Parathyroid adenoma (tissue), 2 donors: ENCODE measurements around the gene DBN1.

ENCODE experiments used
- H2AFZ ChIP-seq: fragments of 300-600 bp; sonication (generic); one replicate; pipeline ENCODE4 v1.7.0; 2017; ENCODE audit warnings: antibody characterized with exemption, mild to moderate bottlenecking
- H3K27ac ChIP-seq: fragments of 300-600 bp; sonication (generic); one replicate; pipeline ENCODE4 v1.7.0; 2017
- H3K27me3 ChIP-seq: fragments of 300-600 bp; sonication (generic); one replicate; pipeline ENCODE4 v1.7.0; 2017; ENCODE audit warnings: low read length; ENCODE audit not compliant: control insufficient read depth, insufficient read depth
- H3K36me3 ChIP-seq: fragments of 300-600 bp; sonication (generic); one replicate; pipeline ENCODE4 v1.7.0; 2017; ENCODE audit warnings: low read length; ENCODE audit not compliant: control insufficient read depth, insufficient read depth
- H3K4me1 ChIP-seq: fragments of 300-600 bp; sonication (generic); one replicate; pipeline ENCODE4 v1.7.0; 2017; ENCODE audit warnings: control low read depth
- H3K4me2 ChIP-seq: fragments of 300-600 bp; sonication (generic); one replicate; pipeline ENCODE4 v1.7.0; 2017; ENCODE audit warnings: low read length
- H3K4me3 ChIP-seq: fragments of 300-600 bp; sonication (generic); one replicate; pipeline ENCODE4 v1.7.0; 2017; ENCODE audit warnings: low read depth, low read length
- H3K79me2 ChIP-seq: fragments of 300-600 bp; sonication (generic); one replicate; pipeline ENCODE4 v1.7.0; 2017; ENCODE audit warnings: control low read depth
- H3K9ac ChIP-seq: fragments of 300-600 bp; sonication (generic); one replicate; pipeline ENCODE4 v1.7.0; 2017; ENCODE audit warnings: mild to moderate bottlenecking
- H3K9me3 ChIP-seq: fragments of 300-600 bp; sonication (generic); one replicate; pipeline ENCODE4 v1.7.0; 2017; ENCODE audit warnings: low read length; ENCODE audit not compliant: control insufficient read depth
- TF ChIP-seq, protein P1 (sequence below): fragments of 300-600 bp; sonication (generic); IDR thresholded peaks from one replicate; pipeline ENCODE4 v1.7.0; 2017; ENCODE audit warnings: antibody characterized with exemption, mild to moderate bottlenecking
- donor health status: primary hyperparathyroidism.

Gene DBN1

DNA sequence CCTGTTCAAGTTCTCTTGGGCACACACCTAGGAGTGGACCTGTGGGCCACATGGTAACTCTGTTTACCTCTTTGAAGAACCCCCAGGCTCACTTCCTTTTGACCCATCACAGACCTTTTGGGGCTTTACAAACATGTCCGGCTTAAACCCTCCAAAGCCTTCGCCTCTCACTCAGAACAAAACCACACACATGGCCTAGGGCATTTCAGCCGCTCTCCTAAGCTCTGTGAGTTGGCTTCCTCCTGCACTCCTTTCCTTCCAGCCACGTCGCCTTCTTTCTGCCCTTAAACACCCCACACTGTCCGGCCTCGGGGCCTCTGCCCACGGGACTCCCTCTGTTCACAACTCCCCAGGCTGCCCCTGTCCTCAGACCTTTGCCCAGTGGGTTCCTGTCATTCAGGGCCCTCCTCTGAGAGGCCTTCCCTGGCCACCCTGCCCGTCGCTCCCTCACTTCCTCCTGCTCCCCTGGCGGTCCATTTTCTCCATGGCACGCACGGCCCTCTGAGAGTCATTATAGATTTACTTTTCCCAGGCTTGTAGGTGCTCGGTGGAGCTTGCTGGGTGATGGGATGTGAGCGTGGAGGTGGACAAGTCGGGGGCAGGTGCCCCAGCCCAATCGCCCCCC is 34.3 kb upstream of the DBN1 start:
- H3K4me3 ChIP-seq, result no peak overlapping the region
- no peak overlapping the region for H2AFZ ChIP-seq
- no peaks in the 10 kb centered on the region for H3K36me3 ChIP-seq
- no peak overlapping the region for H3K9ac ChIP-seq
- H3K4me1 ChIP-seq, result no peaks in the 10 kb centered on the region
- H3K27me3 ChIP-seq, result no peaks in the 10 kb centered on the region
- H3K4me2 ChIP-seq, result no peak overlapping the region
- TF ChIP-seq, protein P1, sequence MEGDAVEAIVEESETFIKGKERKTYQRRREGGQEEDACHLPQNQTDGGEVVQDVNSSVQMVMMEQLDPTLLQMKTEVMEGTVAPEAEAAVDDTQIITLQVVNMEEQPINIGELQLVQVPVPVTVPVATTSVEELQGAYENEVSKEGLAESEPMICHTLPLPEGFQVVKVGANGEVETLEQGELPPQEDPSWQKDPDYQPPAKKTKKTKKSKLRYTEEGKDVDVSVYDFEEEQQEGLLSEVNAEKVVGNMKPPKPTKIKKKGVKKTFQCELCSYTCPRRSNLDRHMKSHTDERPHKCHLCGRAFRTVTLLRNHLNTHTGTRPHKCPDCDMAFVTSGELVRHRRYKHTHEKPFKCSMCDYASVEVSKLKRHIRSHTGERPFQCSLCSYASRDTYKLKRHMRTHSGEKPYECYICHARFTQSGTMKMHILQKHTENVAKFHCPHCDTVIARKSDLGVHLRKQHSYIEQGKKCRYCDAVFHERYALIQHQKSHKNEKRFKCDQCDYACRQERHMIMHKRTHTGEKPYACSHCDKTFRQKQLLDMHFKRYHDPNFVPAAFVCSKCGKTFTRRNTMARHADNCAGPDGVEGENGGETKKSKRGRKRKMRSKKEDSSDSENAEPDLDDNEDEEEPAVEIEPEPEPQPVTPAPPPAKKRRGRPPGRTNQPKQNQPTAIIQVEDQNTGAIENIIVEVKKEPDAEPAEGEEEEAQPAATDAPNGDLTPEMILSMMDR, result no peak
- no peak overlapping the region for H3K27ac ChIP-seq
- no peaks in the 10 kb centered on the region for H3K9me3 ChIP-seq
- no peaks in the 10 kb centered on the region for H3K79me2 ChIP-seq

DNA sequence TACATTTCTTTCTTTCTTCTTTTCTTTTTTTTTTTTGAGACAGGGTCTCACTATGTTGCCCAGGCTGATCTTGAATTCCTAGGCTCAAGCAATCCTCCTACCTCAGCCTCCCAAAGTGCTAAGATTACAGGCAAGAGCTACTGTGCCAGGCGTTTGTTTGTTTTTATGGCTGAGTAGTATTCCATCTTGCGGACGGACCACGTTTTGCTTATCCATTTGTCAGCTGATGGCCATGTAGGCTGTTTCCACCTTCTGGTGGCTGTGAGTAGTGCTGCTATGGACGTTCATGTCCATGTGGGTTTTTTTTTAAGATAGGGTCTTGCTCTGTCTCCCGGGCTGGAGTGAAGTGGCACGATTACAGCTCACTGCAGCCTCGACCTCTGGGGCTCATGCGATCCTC is 33.7 kb upstream of the DBN1 start:
- Histone ChIP-seq H3K4me3 (no peak overlapping the region), H2AFZ (no peak overlapping the region), H3K4me1 (no peaks in the 10 kb centered on the region), H3K9me3 (no peaks in the 10 kb centered on the region), H3K4me2 (no peak overlapping the region), H3K79me2 (no peaks in the 10 kb centered on the region), H3K36me3 (no peaks in the 10 kb centered on the region), H3K9ac (no peak overlapping the region), H3K27me3 (no peaks in the 10 kb centered on the region), H3K27ac (no peak overlapping the region)
- TF ChIP-seq, protein P1, result no peak

DNA sequence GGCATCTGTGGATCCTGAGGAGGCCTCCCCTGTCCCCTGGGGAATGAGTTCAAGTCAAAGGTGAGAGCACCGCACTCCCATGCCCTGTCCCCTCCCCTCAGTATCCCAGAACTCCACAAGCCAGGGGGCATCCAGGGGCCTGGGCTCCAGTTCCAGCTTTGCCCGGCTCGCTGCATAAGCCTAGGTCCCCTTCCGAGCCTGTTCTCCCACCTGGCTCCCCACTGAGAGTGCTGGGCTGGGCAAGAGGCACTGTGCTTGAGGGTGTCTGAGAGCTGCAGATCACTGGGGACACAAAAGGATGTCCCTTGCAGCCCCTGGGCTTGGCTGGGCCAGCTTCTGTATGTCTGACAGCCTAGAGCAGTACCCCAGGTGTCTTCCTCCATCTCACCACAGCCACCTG is 31.6 kb upstream of the DBN1 start:
- H2AFZ ChIP-seq, result no peak overlapping the region
- peaks cover 7% of the 10 kb centered on the region for H3K4me1 ChIP-seq
- no peak overlapping the region for H3K9ac ChIP-seq
- no peak overlapping the region for H3K4me3 ChIP-seq
- no peaks in the 10 kb centered on the region for H3K36me3 ChIP-seq
- H3K4me2 ChIP-seq, result no peak overlapping the region
- no peak overlapping the region for H3K27ac ChIP-seq
- TF ChIP-seq, protein P1, result no peak
- no peaks in the 10 kb centered on the region for H3K9me3 ChIP-seq
- H3K27me3 ChIP-seq, result no peaks in the 10 kb centered on the region
- no peaks in the 10 kb centered on the region for H3K79me2 ChIP-seq

DNA sequence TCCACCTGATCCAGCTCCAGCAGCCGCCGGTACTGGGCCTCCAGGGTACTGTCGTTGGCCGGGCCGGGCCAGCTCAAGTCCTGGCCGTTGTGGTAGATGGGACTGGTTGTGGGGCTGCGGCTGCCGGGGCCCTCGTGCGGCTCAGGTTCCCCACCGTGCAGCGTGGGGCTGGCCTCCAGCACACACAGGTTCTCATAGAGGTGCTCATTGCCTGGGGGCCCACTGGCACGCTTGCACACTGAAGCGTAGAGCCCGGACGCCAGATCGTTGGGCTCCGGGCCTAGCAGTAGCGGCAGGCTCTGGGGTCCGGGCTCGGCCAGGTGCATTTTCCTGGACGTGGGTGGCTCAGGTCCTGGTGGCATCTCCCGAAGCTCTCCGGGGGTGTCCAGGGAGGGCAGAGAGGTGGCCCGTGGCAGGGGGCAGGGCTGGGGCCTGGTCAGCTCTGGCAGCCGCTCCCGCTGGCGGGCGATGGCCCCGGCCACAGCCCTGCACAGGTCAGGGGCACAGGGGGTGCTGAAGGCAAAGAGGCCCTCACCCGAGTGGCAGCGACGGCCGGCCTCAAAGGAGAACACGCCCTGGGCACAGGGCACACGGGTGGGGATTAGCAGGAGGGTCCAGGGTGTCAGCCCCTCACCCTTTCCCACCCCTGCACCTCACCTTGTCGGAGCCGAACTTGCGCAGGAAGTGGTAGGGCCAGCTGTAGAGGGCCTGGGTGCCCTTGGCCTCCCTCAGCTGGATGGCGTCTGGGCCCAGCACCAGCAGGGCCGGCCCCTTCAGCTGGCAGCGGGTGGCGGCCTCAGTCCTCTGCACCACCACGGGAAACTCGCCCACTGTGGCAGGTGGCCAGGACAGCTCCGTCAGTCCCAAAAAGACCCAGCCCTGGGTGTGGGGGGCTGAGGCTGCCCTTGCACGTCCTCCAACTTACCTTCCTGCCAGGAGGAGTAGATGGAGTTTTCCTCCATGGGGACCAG is 30.9 kb upstream of the DBN1 start:
- TF ChIP-seq, protein P1, result no peak
- Histone ChIP-seq H3K9me3 (no peaks in the 10 kb centered on the region), H3K4me3 (no peak overlapping the region), H3K4me2 (no peak overlapping the region), H2AFZ (no peak overlapping the region), H3K4me1 (peaks cover 7% of the 10 kb centered on the region), H3K27me3 (no peaks in the 10 kb centered on the region), H3K27ac (no peak overlapping the region), H3K9ac (no peak overlapping the region), H3K79me2 (no peaks in the 10 kb centered on the region), H3K36me3 (no peaks in the 10 kb centered on the region)
